Measurements from ENCODE around the gene SHISA8. TPM values are rescaled to one million over a fixed set of nuclear protein-coding genes. Genes with fewer than 3 reads are reported as not detected.

Gene SHISA8
- total and polyA plus RNA-seq, 12 donors: 0.16 to 4.6 (median 1.4) TPM

GRCh38 chr22:41940832-41941765 is 26.2 kb upstream of the SHISA8 start:
- H3K4me1 ChIP-seq: peaks cover 0 to 34% (median 10%) of the 10 kb centered on the region in 9 donors
- intact Hi-C loops (cut with DNase I): loop anchor here (1.0 to 5.0 kb wide), 13 partner anchors 116 to 275 kb away; partner anchors contain the start of gene MEI1 (in 2 of the 10)
- H3K27me3 ChIP-seq: no peaks in the 10 kb centered on the region
- H3K4me3 ChIP-seq: no peak overlapping the region
- no peaks in the 10 kb centered on the region for H3K9me3 ChIP-seq
- peak; percentile 80 to 98 (median 92) for TF ChIP-seq CTCF (IDR thresholded peaks at IDR 0.05)
- 48 to 55% methylated on average over 13 of the region's 13 CpGs for WGBS, 2 donors
- ATAC-seq: peak; percentile 85 to 94 (median 88)
- DNase-seq: peak; percentile 82 to 84
- peak overlapping the region in 2 of 10 donors; percentile 5 to 85 for H3K27ac ChIP-seq
- peaks cover 0 to 12% (median 0%) of the 10 kb centered on the region in 9 donors for H3K36me3 ChIP-seq

GRCh38 chr22:41939981-41940831 is 25.3 kb upstream of the SHISA8 start:
- Histone ChIP-seq H3K36me3 (peaks cover 0 to 12% (median 0%) of the 10 kb centered on the region in 9 donors), H3K27ac (peak overlapping the region in 2 of 10 donors; percentile 5 to 85), H3K27me3 (no peaks in the 10 kb centered on the region), H3K9me3 (no peaks in the 10 kb centered on the region), H3K4me1 (peaks cover 0 to 30% (median 7%) of the 10 kb centered on the region in 9 donors), H3K4me3 (no peak overlapping the region)
- DNase-seq (no peak), ATAC-seq (no peak)
- TF ChIP-seq CTCF (IDR thresholded peaks at IDR 0.05): no peak
- intact Hi-C loops (cut with DNase I): loop anchor here (1.0 to 5.0 kb wide), 9 partner anchors 115 to 243 kb away; partner anchors contain the start of gene MEI1 (in 2 of the 10)
- 85 to 87% methylated on average over 13 of the region's 13 CpGs for WGBS, 2 donors

- Histone ChIP-seq H3K36me3 (peaks cover 0 to 12% (median 0%) of the 10 kb centered on the region in 9 donors), H3K9me3 (no peaks in the 10 kb centered on the region), H3K27me3 (no peaks in the 10 kb centered on the region), H3K27ac (no peak overlapping the region), H3K4me1 (peaks cover 0 to 30% (median 9%) of the 10 kb centered on the region in 9 donors), H3K4me3 (no peak overlapping the region)
- no peak for TF ChIP-seq CTCF (IDR thresholded peaks at IDR 0.05)
- intact Hi-C loops (cut with DNase I): no loop called here
- ATAC-seq (no peak), DNase-seq (no peak)
- WGBS, 2 donors: 94 to 100% methylated on average over 2 of the region's 2 CpGs
These were observed 22.0 kb upstream of the SHISA8 start for GRCh38 chr22:41936894-41937169.

GRCh38 chr22:41935509-41935908 is 20.6 kb upstream of the SHISA8 start:
- WGBS, 2 donors: 88% methylated on average over 9 of the region's 9 CpGs
- no peak for TF ChIP-seq CTCF (IDR thresholded peaks at IDR 0.05)
- intact Hi-C loops (cut with DNase I): loop anchor here in 1 of 10 donors (2.0 kb wide), 2 partner anchors 67 to 109 kb away; no protein-coding TSS in a partner anchor

More at GRCh38 chr22:41935509-41935908, 20.6 kb upstream of the SHISA8 start:
- Histone ChIP-seq H3K27me3 (no peaks in the 10 kb centered on the region), H3K4me3 (no peak overlapping the region), H3K27ac (peak overlapping the region in 8 of 10 donors; percentile 43 to 76 (median 64)), H3K9me3 (no peaks in the 10 kb centered on the region), H3K4me1 (peaks cover 0 to 26% (median 7%) of the 10 kb centered on the region in 9 donors), H3K36me3 (peaks cover 0 to 12% (median 0%) of the 10 kb centered on the region in 9 donors)
- DNase-seq (no peak), ATAC-seq (peak in 1 of 8 donors; percentile 1)

All from heart right ventricle (tissue), 16 donors.